Activated CD4-positive, alpha-beta memory T cell treated with anti-CD3 and anti-CD28 coated beads, Interleukin-2, amount 10 ng/mL, durations not matched to agents 7 days and 5 days (primary cell): ENCODE results near the gene SLC45A1. TPM values are rescaled to one million over a fixed set of nuclear protein-coding genes. Genes with fewer than 3 reads are reported as not detected.
A peak's percentile ranks its signal among the peaks of the same experiment; 100 is the strongest.
"Not testable (repeated sequence)": the region's sequence is repeated elsewhere in the genome, so short reads cannot be mapped to it uniquely, and the experiment has no call there.

Experiments used
- CTCF ChIA-PET: fragments of 350-600 bp; sonication (Branson Sonifier 250); formaldehyde crosslinking; loops from one replicate; lab custom pipeline; 2021; ENCODE audit warnings: antibody characterized with exemption, inconsistent platforms; lab: Charles Lee
- POLR2A ChIA-PET: fragments of 350-600 bp; sonication (Branson Sonifier 250); formaldehyde crosslinking; loops from one replicate; lab custom pipeline; 2021; ENCODE audit warnings: antibody characterized with exemption; lab: Charles Lee
- DNase-seq: peaks from one replicate; pipeline ENCODE4 v3.0.0-alpha.2; 2020
- H3K27ac Mint-ChIP-seq: one replicate; pipeline ENCODE4 v1.8.0; 2021; ENCODE audit warnings: mild to moderate bottlenecking, mixed read lengths
- H3K27me3 Mint-ChIP-seq: one replicate; pipeline ENCODE4 v1.8.0; 2021; ENCODE audit warnings: mixed read lengths
- H3K36me3 Mint-ChIP-seq: one replicate; pipeline ENCODE4 v1.8.0; 2021; ENCODE audit warnings: low read depth, mixed read lengths
- H3K4me1 Mint-ChIP-seq: one replicate; pipeline ENCODE4 v1.8.0; 2021; ENCODE audit warnings: mixed read lengths
- H3K4me3 Mint-ChIP-seq: one replicate; pipeline ENCODE4 v1.8.0; 2021; ENCODE audit warnings: mild to moderate bottlenecking, mixed read lengths
- H3K9me3 Mint-ChIP-seq: one replicate; pipeline ENCODE4 v1.8.0; 2021; ENCODE audit warnings: mixed read lengths
- total RNA-seq, 2 experiments: library from RNA; stranded (reverse); gene quantifications; one replicate each; pipeline ENCODE4 v1.2.3, GENCODE V29; 2021

SLC45A1 gene
- total RNA-seq, 2 experiments from 2014 or later: 0.25 to 0.30 TPM

DNA sequence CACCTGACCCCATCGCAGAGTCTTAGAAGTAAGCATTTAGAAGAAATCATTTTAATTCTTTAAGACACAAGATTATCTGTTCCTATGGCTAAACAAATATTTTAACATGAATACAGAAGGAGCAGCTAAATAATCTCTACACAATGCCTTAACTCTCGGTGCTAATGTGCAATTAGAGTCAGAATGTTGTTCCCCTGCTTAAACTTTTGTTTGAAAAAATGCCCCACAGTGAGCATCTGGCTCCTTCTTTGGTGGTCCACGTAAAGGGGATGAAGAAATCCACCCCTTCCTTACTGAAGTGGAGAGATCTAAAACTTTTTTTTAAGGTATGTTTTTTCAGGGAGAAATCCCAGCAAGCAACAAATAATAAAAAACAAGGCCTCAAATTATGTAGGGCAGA, 55.2 kb downstream of the SLC45A1 start:
- ChIA-PET CTCF (interaction anchor here (1.2 kb wide), 1 partner anchor 71 kb away, joined by 3 read pairs; no protein-coding TSS in a partner anchor), POLR2A (interaction anchor here (1.6 kb wide), 1 partner anchor 472 kb away, joined by 4 read pairs; no protein-coding TSS in a partner anchor)
- Mint-ChIP-seq H3K36me3 (peaks cover 13% of the 10 kb centered on the region), H3K4me3 (no peak overlapping the region), H3K27me3 (no peaks in the 10 kb centered on the region), H3K9me3 (no peaks in the 10 kb centered on the region), H3K4me1 (peaks cover 18% of the 10 kb centered on the region), H3K27ac (no peak overlapping the region)
- no peak for DNase-seq

DNA sequence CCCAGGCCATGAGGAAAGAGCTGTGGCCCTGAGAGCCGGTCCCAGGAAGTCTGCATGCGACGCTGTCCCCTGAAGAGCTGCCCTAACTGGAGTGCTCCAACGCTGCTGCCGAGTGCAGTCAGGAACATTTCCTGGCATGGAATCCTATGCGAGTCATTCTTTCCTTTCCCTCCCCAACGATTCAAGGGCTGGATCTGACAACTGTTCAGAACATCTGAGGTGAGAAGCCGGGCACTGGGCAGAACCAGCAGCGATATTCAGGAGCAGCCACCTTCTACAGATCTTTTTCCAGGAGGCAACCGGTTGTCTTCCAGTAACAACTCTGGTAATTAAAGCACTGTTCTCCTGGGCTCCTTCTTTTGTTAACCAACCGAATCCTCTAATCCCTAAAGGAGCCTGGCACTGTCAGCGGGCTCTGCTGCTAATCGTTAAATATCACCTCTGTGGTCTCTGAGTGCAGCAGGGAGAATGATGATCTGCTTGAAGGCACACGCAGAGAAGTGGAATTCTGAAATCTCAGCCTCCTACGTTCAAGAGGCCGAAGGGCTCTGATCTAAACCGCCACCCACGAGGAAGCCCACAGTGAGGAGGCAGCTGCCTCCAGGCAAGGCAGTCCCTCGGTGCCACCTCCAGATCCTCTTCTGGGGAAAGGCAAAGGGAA, 55.8 kb downstream of the SLC45A1 start:
- peaks cover 18% of the 10 kb centered on the region for H3K36me3 Mint-ChIP-seq
- H3K4me3 Mint-ChIP-seq: no peak overlapping the region
- no peak overlapping the region for H3K27ac Mint-ChIP-seq
- DNase-seq: no peak
- H3K27me3 Mint-ChIP-seq: no peaks in the 10 kb centered on the region
- H3K9me3 Mint-ChIP-seq: no peaks in the 10 kb centered on the region
- CTCF ChIA-PET: interaction anchor here (1.2 kb wide), 1 partner anchor 72 kb away, joined by 3 read pairs; no protein-coding TSS in a partner anchor
- POLR2A ChIA-PET: no interaction called here
- peaks cover 24% of the 10 kb centered on the region for H3K4me1 Mint-ChIP-seq

- peaks cover 26% of the 10 kb centered on the region for H3K4me1 Mint-ChIP-seq
- H3K9me3 Mint-ChIP-seq: no peaks in the 10 kb centered on the region
- POLR2A ChIA-PET: no interaction called here
- H3K4me3 Mint-ChIP-seq: no peak overlapping the region
- H3K27me3 Mint-ChIP-seq: no peaks in the 10 kb centered on the region
- CTCF ChIA-PET: interaction anchor here (1.2 kb wide), 1 partner anchor 73 kb away, joined by 3 read pairs; no protein-coding TSS in a partner anchor
- no peak overlapping the region for H3K27ac Mint-ChIP-seq
- peaks cover 21% of the 10 kb centered on the region for H3K36me3 Mint-ChIP-seq
- no peak for DNase-seq
Measured at GRCh38 chr1:8374356-8374755, 56.4 kb downstream of the SLC45A1 start.

DNA sequence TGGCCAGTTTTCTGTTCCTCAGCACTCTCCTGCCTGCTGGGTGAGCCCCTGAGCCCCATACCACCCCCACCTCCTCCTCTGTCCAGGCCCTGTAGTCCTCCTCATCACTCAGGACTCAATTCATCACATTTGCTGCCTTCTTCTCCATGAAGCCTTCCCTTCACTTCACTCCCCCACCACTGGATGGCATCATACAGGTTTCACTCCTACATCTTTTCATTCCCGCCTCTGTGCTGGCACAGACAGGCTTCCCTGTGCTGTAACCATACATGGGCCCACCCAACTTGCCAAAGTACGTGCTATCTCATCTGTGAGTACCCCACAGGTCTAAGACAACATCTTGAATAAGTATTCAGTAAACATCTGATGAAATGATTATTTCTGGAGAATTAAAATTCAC, 56.9 kb downstream of the SLC45A1 start:
- no peak overlapping the region for H3K4me3 Mint-ChIP-seq
- peaks cover 21% of the 10 kb centered on the region for H3K36me3 Mint-ChIP-seq
- ChIA-PET POLR2A (no interaction called here), CTCF (no interaction called here)
- H3K4me1 Mint-ChIP-seq: peaks cover 25% of the 10 kb centered on the region
- H3K9me3 Mint-ChIP-seq: no peaks in the 10 kb centered on the region
- H3K27me3 Mint-ChIP-seq: no peaks in the 10 kb centered on the region
- peak overlapping the region; percentile 33 for H3K27ac Mint-ChIP-seq
- DNase-seq: no peak

- no peak overlapping the region for H3K27ac Mint-ChIP-seq
Measured at GRCh38 chr1:8376358-8376840, 58.5 kb downstream of the SLC45A1 start.

GRCh38 chr1:8377271-8377981, 59.5 kb downstream of the SLC45A1 start:
- peaks cover 20% of the 10 kb centered on the region for H3K36me3 Mint-ChIP-seq
- no peak overlapping the region for H3K4me3 Mint-ChIP-seq

More at GRCh38 chr1:8376358-8376840, 58.5 kb downstream of the SLC45A1 start:
- H3K27me3 Mint-ChIP-seq: no peaks in the 10 kb centered on the region
- ChIA-PET CTCF (interaction anchor here (0.9 kb wide), 1 partner anchor 350 kb away, joined by 3 read pairs; no protein-coding TSS in a partner anchor), POLR2A (interaction anchor here (0.7 kb wide), 1 partner anchor 279 kb away, joined by 3 read pairs; no protein-coding TSS in a partner anchor)
- H3K9me3 Mint-ChIP-seq: no peaks in the 10 kb centered on the region
- no peak overlapping the region for H3K4me3 Mint-ChIP-seq
- peaks cover 25% of the 10 kb centered on the region for H3K4me1 Mint-ChIP-seq
- H3K36me3 Mint-ChIP-seq: peaks cover 24% of the 10 kb centered on the region
- DNase-seq: no peak

DNA sequence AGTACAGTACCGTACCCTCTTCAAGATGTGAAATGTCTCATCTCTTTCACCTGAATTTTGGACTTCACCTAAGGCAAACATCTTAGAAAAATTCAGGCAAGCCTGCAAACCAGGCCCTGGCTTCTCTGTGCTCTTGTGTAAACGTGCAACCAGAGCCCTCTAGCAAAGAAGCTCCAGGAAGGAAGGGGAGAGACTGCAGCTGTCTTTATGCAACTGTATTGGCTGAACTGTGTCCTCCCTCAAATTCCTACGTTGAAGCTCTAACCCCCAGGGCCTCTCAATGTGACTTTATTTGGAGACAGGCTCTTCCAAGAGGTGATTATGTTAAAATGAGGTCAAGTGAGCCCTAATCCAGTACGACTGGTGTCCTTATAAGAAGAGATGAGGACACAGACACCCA, 60.3 kb downstream of the SLC45A1 start:
- no peak for DNase-seq
- ChIA-PET POLR2A (no interaction called here), CTCF (no interaction called here)
- Mint-ChIP-seq H3K36me3 (peaks cover 21% of the 10 kb centered on the region), H3K9me3 (no peaks in the 10 kb centered on the region), H3K27ac (no peak overlapping the region), H3K4me3 (no peak overlapping the region), H3K4me1 (peaks cover 39% of the 10 kb centered on the region), H3K27me3 (no peaks in the 10 kb centered on the region)

More at GRCh38 chr1:8377271-8377981, 59.5 kb downstream of the SLC45A1 start:
- H3K27ac Mint-ChIP-seq: no peak overlapping the region
- H3K4me1 Mint-ChIP-seq: peaks cover 31% of the 10 kb centered on the region
- DNase-seq: no peak
- no peaks in the 10 kb centered on the region for H3K27me3 Mint-ChIP-seq
- no peaks in the 10 kb centered on the region for H3K9me3 Mint-ChIP-seq
- CTCF ChIA-PET: no interaction called here
- POLR2A ChIA-PET: no interaction called here

- Mint-ChIP-seq H3K4me1 (peaks cover 45% of the 10 kb centered on the region), H3K27ac (no peak overlapping the region), H3K9me3 (no peaks in the 10 kb centered on the region), H3K36me3 (peaks cover 21% of the 10 kb centered on the region), H3K4me3 (no peak overlapping the region), H3K27me3 (no peaks in the 10 kb centered on the region)
- no peak for DNase-seq
- ChIA-PET CTCF (no interaction called here), POLR2A (no interaction called here)
Measured at GRCh38 chr1:8378981-8379470, 61.1 kb downstream of the SLC45A1 start.

- Mint-ChIP-seq H3K27ac (no peak overlapping the region), H3K27me3 (no peaks in the 10 kb centered on the region), H3K4me3 (no peak overlapping the region), H3K36me3 (peaks cover 25% of the 10 kb centered on the region), H3K9me3 (no peaks in the 10 kb centered on the region), H3K4me1 (peaks cover 47% of the 10 kb centered on the region)
- DNase-seq: no peak
- ChIA-PET POLR2A (no interaction called here), CTCF (interaction anchor here (0.8 kb wide), 1 partner anchor 355 kb away, joined by 5 read pairs; no protein-coding TSS in a partner anchor)
Measured at GRCh38 chr1:8379513-8380186, 61.7 kb downstream of the SLC45A1 start.

GRCh38 chr1:8380310-8380709, 62.4 kb downstream of the SLC45A1 start:
- H3K9me3 Mint-ChIP-seq, H3K27me3 Mint-ChIP-seq, H3K4me3 Mint-ChIP-seq, H3K27ac Mint-ChIP-seq, DNase-seq: not testable (repeated sequence)
- ChIA-PET CTCF (interaction anchor here (0.8 kb wide), 1 partner anchor 356 kb away, joined by 5 read pairs; no protein-coding TSS in a partner anchor), POLR2A (interaction anchor here (0.9 kb wide), 1 partner anchor 22 kb away, joined by 3 read pairs; no protein-coding TSS in a partner anchor)
- Mint-ChIP-seq H3K4me1 (peaks cover 48% of the 10 kb centered on the region), H3K36me3 (peaks cover 27% of the 10 kb centered on the region)

GRCh38 chr1:8381618-8382017, 63.7 kb downstream of the SLC45A1 start:
- POLR2A ChIA-PET: no interaction called here
- H3K36me3 Mint-ChIP-seq: peaks cover 28% of the 10 kb centered on the region
- no peaks in the 10 kb centered on the region for H3K27me3 Mint-ChIP-seq
- H3K4me3 Mint-ChIP-seq: no peak overlapping the region
- no peaks in the 10 kb centered on the region for H3K9me3 Mint-ChIP-seq
- no peak for DNase-seq
- peaks cover 48% of the 10 kb centered on the region for H3K4me1 Mint-ChIP-seq
- H3K27ac Mint-ChIP-seq: no peak overlapping the region
- CTCF ChIA-PET: interaction anchor here (0.6 to 1.0 kb wide), 3 partner anchors 50 to 536 kb away, joined by 3 to 5 read pairs (median 4); no protein-coding TSS in a partner anchor

GRCh38 chr1:8382051-8382505, 64.2 kb downstream of the SLC45A1 start:
- H3K4me3 Mint-ChIP-seq: no peak overlapping the region
- no peak for DNase-seq
- H3K27ac Mint-ChIP-seq: no peak overlapping the region
- ChIA-PET POLR2A (interaction anchor here (0.9 kb wide), 1 partner anchor 48 kb away, joined by 3 read pairs; no protein-coding TSS in a partner anchor), CTCF (interaction anchor here (1.0 to 1.4 kb wide), 3 partner anchors 10 to 49 kb away, joined by 3 to 4 read pairs (median 3); no protein-coding TSS in a partner anchor)
- H3K27me3 Mint-ChIP-seq: no peaks in the 10 kb centered on the region
- H3K4me1 Mint-ChIP-seq: peaks cover 51% of the 10 kb centered on the region
- H3K9me3 Mint-ChIP-seq: no peaks in the 10 kb centered on the region
- H3K36me3 Mint-ChIP-seq: peaks cover 33% of the 10 kb centered on the region
